SKM-1 (cell line): ENCODE results near the gene GTF2A1.

Experiments
- DNase-seq: peaks from one replicate; lab custom pipeline; 2025; ENCODE audit not compliant: unreplicated experiment; lab: John Stamatoyannopoulos, UW

GTF2A1 gene

DNA sequence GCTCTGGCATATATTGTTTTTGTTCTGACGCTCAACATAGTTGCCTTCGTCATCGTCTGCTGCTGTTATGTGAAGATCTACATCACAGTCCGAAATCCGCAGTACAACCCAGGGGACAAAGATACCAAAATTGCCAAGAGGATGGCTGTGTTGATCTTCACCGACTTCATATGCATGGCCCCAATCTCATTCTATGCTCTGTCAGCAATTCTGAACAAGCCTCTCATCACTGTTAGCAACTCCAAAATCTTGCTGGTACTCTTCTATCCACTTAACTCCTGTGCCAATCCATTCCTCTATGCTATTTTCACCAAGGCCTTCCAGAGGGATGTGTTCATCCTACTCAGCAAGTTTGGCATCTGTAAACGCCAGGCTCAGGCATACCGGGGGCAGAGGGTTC lies 77.0 kb downstream of the GTF2A1 start:
- DNase-seq, result no peak

- no peak for DNase-seq
These were observed 79.3 kb downstream of the GTF2A1 start for GRCh38 chr14:81141426-81141825.

DNA sequence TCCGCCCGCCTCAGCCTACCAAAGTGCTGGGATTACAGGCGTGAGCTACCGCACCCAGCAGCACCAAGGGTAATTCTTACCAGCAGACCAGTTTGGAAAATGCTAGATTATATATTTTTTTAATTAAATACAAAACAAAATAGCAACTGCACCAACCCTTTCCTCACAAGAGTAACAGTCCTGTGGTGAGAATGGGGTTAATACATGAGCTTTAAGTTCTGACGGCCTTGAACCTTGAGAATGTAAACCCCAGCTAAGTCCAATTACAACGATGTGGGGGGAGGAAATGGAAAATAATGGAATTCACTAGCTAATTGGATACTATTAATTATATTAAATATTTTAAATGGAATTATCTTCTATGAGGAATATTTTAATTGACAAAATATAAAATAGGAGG lies 82.3 kb downstream of the GTF2A1 start:
- no peak for DNase-seq

GRCh38 chr14:81137316-81137715 lies 83.4 kb downstream of the GTF2A1 start:
- DNase-seq, result no peak

GRCh38 chr14:81133400-81133799 lies 87.4 kb downstream of the GTF2A1 start:
- no peak for DNase-seq

DNA sequence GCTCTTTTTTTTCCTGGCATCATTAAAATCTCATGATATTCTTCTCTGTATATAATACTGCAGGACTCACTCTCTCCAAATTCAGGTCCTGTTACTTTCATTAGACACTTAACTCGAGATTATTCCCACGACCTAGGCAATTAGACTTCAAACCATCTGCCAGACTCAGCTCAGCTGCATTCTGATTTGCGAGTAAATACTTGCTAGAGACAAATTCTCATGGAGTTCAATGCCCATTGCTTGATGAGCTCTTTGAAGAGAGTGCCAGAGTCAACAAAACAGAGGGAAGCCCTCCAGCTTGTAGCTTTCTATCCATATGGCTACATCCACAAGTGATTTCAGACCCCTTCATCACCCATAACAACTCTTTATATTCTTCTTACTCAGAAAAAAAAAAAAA lies 88.3 kb downstream of the GTF2A1 start:
- no peak for DNase-seq

GRCh38 chr14:81129242-81129641 lies 91.5 kb downstream of the GTF2A1 start:
- no peak for DNase-seq

DNA sequence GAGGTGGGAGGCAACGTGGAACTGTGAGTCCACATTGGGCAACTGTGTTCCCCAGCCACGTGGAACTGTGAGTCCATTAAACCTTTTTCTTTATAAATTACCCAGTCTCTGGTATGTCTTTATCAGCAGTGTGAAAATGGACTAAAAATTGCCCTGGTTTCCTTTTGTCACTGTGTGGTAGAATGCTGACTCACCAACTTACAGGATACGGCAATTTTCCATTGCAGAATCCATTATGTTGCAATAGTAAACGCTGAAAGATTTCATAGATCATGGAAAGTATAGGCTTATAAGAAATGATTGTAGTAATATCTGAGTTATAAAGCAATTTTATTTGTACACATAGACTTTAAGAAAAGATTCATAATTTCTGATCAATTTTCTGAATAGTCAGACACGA lies 93.0 kb downstream of the GTF2A1 start:
- no peak for DNase-seq

GRCh38 chr14:81125536-81125935 lies 95.2 kb downstream of the GTF2A1 start:
- DNase-seq, result no peak
